Measurements from ENCODE around the gene AGAP3.

AGAP3 gene

DNA sequence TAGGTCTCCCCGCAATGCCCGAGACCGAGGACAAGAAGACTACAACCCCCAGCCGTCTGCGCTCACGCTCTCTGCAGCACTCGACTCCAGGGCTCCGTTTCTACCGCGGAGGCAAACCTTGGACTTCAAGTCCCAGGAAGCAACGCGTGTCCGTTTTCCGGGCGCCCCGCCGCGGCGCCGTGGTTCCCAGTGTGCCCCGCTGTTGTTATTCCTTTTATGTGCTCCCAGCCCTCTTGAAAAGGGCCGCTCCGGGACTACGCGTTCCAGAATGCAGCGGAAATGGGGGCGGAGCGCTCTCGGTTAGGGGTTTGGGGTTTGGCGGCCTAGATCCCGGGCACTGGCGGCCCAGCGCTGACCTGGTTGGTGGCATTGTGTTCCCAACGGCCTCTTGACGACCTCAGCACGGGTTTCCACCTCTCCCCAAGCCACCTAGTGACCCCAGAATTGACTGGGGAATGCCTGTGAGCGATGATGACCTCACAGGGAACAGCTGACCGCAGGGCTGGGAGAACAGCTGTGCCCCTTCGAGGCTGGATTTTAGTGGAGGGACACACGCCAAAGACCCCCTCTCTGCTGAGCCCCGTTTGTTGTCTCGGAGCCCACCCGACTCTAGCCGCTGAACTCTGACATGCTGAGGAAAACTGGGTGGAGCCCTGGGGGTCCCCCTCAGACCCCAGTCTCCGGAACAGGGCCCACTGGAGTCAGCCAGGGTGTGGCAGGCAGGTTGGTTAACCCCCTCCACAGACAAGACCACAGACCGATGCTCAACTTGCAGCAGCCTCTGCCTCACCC, 28.1 kb upstream of the AGAP3 start:
- DNase-seq, result peak; percentile 100

DNA sequence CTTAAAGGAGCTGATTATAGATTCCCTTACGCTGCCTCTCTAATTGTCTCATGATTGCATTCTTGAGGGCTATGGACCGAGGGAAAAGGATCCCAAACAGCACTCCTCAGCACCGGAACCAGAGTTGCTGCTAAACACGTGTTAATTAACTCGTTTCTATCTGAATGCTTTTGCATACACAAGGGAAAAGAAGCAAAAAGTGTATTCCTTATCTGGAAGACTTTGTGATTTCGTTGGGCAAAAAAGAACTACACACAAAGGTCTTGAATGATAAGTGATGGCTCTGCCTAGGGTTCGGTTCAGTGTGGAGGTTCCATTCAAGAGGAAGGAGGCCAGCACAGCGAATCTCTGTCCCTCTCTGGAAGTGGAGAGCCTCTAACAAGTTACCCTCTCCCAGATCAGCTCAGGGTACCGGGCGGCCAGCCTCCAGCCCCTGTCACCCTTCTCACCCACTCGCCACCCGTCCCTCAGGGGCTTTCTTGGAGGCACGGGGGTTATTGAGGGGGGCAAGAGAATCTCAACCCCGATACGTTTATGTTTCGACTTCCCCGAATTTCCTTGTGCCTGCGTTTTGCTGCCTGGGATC, 27.4 kb upstream of the AGAP3 start:
- DNase-seq, result peak; percentile 56

- peak; percentile 83 for DNase-seq
Measured at GRCh38 chr7:151059367-151060112, 26.7 kb upstream of the AGAP3 start, which contains the start of gene SLC4A2. SLC4A2 (plus strand) TSS chr7:151059589; CDS start chr7:151061988, 2,399 bp downstream.

GRCh38 chr7:151060113-151060415, 26.2 kb upstream of the AGAP3 start:
- peak; percentile 83 for DNase-seq

GRCh38 chr7:151060416-151061212, 25.7 kb upstream of the AGAP3 start:
- peak; percentile 75 for DNase-seq

- DNase-seq, result peak; percentile 75
Measured at GRCh38 chr7:151061213-151062110, 24.8 kb upstream of the AGAP3 start.

GRCh38 chr7:151062111-151062398, 24.2 kb upstream of the AGAP3 start:
- no peak for DNase-seq

- peak; percentile 99 for DNase-seq
Measured at GRCh38 chr7:151062399-151063211, 23.7 kb upstream of the AGAP3 start.

DNA sequence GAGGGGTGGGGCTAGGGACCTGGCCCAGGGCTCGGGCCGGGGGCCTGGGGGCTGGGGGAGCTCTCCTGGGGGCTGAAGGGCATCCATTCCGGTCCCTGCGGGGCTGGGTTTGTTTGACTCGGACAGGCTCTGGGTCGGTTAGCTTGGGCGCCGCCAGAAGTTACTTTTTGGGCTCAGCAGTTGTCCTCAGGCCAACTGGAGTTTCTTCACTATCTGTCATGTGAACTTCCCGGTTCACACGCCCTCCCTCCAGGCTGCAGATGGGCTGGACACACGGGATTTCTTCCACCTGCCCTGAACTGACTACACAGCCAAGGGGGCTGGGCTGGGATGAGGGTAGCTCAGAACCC, 23.1 kb upstream of the AGAP3 start:
- DNase-seq, result no peak

DNA sequence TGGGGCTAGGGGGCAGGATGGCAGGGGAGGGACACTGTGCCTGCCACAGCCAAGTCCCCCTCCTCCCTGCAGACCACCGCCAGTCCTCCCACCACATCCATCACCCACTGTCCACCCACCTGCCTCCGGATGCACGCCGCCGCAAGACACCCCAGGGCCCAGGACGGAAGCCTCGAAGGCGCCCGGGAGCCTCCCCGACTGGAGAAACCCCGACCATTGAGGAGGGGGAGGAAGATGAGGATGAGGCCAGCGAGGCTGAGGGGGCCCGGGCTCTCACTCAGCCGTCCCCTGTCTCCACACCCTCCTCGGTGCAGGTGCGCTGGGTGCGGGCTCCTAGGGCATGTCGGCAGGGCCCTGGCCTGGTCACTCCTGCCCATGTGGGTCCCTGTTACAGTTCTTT, 21.8 kb upstream of the AGAP3 start:
- DNase-seq, result no peak

DNA sequence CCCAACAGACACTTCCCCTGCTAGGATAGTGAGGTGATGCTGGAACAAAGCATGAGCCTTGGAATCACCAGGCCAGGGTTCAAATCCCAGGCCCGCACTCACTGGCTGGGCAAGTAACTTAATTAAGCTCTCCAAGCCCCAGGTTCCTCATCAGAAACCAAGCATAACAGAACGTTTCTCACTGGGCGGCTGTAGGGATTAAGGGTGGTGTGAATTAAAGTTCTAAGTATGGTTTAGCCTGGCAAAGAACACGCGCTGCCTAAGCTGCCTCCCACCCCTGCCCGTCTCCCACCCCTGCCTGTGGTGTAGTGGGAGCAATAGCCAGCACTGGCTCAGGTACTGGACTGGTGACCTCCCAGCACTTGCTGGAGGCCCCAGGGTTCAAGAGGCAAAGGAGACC, 21.3 kb upstream of the AGAP3 start:
- DNase-seq, result no peak

GRCh38 chr7:151065516-151065915, 20.8 kb upstream of the AGAP3 start:
- DNase-seq, result no peak

GRCh38 chr7:151066273-151066974, 19.9 kb upstream of the AGAP3 start:
- no peak for DNase-seq

DNA sequence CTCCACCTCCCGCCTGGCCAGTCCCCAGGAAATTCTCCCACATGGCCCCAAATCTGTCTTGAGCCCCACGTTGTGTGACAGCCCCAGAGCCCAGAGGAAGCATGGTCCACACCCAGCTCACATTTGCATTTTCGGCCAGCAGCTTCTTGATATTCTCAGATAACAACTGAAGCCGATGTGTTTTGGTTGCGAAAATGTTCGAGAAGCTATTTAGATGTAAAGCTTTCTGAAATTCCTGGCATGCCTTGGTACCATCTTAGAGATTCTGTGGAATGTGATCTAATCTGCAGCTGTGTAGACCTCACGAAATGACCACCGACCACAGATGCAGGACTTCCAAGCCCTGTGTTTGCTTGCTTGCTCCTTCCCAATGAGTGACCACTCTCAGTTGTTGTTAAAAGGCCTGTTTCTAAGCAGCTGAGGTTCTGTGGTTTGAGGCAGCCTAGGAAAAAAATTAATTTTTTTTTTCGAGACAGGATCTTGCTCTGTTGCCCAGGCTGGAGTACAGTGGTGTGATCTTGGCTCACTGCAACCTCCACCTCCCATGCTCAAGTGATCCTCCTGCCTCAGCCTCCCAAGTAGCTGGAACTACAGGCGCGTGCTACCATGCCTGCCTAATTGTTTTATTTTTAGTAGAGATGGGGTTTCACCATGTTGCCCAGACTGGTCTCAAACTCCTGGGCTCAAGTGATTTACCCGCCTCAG, 18.1 kb upstream of the AGAP3 start:
- no peak for DNase-seq

DNA sequence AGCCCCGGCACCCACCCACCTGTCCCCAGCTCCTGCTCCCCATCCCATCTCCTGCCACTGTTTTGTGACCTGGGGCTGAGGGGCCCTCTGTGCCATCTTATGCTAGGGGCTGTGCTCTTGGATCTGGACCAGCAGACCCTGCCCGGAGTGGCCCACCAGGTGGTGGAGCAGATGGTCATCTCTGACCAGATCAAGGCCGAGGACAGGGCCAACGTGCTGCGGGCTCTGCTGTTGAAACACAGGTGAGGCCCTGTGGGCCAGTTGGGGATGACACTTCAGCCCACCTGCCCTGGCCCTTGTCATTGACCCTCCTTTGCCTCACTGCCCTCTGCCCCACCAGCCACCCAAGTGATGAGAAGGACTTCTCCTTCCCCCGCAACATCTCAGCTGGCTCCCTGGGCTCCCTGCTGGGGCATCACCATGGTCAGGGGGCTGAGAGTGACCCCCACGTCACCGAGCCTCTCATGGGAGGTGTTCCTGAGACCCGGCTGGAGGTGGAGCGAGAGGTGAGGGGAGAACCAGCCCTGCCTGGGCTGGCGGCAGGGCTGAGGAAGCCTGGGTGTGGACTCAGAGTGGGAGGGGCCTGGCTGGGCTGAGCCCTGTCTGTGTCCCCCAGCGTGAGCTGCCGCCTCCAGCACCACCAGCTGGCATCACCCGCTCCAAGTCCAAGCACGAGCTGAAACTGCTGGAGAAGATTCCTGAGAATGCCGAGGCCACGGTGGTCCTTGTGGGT, 16.3 kb upstream of the AGAP3 start:
- no peak for DNase-seq

DNA sequence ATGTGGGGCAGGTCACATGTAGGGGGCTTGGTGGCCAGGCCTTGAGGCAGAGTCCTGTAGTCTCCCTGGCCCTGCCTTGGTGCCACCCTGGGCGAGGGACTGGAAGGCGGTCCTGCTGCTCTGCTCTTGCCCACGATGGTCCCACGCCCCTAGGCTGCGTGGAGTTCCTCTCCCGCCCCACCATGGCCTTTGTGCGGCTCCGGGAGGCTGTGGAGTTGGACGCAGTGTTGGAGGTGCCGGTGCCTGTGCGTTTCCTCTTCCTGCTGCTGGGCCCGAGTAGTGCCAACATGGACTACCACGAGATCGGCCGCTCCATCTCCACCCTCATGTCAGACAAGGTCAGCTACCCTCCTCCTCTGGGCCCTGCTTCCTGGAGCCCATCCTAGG, 15.7 kb upstream of the AGAP3 start:
- DNase-seq, result no peak

- no peak for DNase-seq
Measured at GRCh38 chr7:151071032-151071866, 15.0 kb upstream of the AGAP3 start.

DNA sequence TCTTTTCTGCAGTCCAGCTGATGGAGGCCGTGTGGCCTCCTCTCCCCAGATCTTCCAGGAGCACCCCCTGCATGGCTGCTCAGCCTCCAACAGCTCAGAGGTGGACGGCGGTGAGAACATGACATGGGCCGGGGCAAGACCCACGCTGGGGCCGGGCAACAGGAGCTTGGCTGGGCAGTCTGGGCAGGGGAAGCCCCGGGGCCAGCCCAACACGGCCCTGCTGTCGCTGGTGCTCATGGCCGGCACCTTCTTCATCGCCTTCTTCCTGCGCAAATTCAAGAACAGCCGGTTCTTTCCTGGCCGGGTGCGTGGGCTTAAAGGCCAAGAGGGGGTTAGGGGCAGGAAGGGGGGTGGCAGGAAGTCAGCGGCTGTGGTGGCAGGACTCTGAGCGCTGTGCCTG, 12.3 kb upstream of the AGAP3 start:
- no peak for DNase-seq
